HepG2 (cell line): Measurements from ENCODE around the gene PRKCG. TPM values are rescaled to one million over a fixed set of nuclear protein-coding genes. Genes with fewer than 3 reads are reported as not detected.

Experiments
- ATAC-seq: fragments of 200-7000 bp; cut with Tn5 transposase; 3 replicates; pipeline ENCODE4 v1.9.1; 2020; ENCODE audit warnings: mild to moderate bottlenecking, moderate library complexity
- BruUV-seq: library from RNA; stranded (reverse); fragments of 400-500 nt; replicated peaks from 2 replicates; lab custom pipeline; 2021; lab: Mats Ljungman, UMichigan
- CTCF ChIA-PET: fragments of 300-600 bp; formaldehyde crosslinking; extraction: SDS; loops from one replicate; lab custom pipeline; 2021; ENCODE audit warnings: low total read pairs, inconsistent platforms, low intra/inter-chr PET ratio; lab: Yijun Ruan, JAX
- POLR2A ChIA-PET: fragments of 350-600 bp; sonication (Branson Sonifier 250); formaldehyde crosslinking; loops from one replicate; lab custom pipeline; 2020; ENCODE audit warnings: antibody characterized with exemption, inconsistent platforms; lab: Yijun Ruan, JAX
- DNase-seq: peaks from one replicate; pipeline ENCODE4 v3.0.0-alpha.2; 2015; ENCODE audit warnings: low spot score
- FAIRE-seq: peaks from 3 replicates; lab custom pipeline; 2011; peaks lifted over from hg19 to GRCh38; lab: Jason Lieb, UNC
- H2AFZ ChIP-seq: one replicate; pipeline ENCODE4 v1.6.1; 2011; ENCODE audit warnings: low read length, inconsistent platforms
- H3K27ac ChIP-seq: fragments of 300-600 bp; 3 replicates; pipeline ENCODE4 v1.8.0; 2011; ENCODE audit warnings: mixed run types, mild to moderate bottlenecking, mixed read lengths, low read length, inconsistent platforms; ENCODE audit not compliant: insufficient read depth; ENCODE audit errors: extremely low read length
- H3K27me3 ChIP-seq, 2 experiments: fragments of 200-600 bp in 1 of 2; 2 replicates in 1 of 2; 3 replicates in 1 of 2; pipeline versions ENCODE4 v1.6.0 to v1.8.0; 2011; ENCODE audit warnings: low read length in 2 of 2, mild to moderate bottlenecking in 2 of 2, moderate library complexity in 2 of 2, inconsistent platforms in 1 of 2; ENCODE audit not compliant: insufficient read depth in 2 of 2, control insufficient read depth in 1 of 2
- H3K36me3 ChIP-seq, 2 experiments: fragments of 200-600 bp in 1 of 2; replicated peaks in 1 of 2; 2 replicates in 1 of 2; 3 replicates in 1 of 2; pipeline versions ENCODE4 v1.5.1 to v1.8.0; 2011; ENCODE audit warnings: low read length in 2 of 2, inconsistent platforms in 1 of 2; ENCODE audit not compliant: insufficient read depth in 2 of 2, control insufficient read depth in 1 of 2
- H3K4me1 ChIP-seq: 2 replicates; pipeline ENCODE4 v1.5.1; 2012; ENCODE audit warnings: low read length, inconsistent platforms; ENCODE audit not compliant: insufficient read depth
- H3K4me2 ChIP-seq: 2 replicates; pipeline ENCODE4 v1.6.0; 2011; ENCODE audit warnings: low read depth, low read length, inconsistent platforms
- H3K4me3 ChIP-seq, 3 experiments: fragments of 200-600 bp in 1 of 3; sonication (generic), shearing (Covaris generic) in 1 of 3; replicated peaks in 1 of 3; 2 replicates each; pipeline ENCODE4 v1.5.1; 2011 to 2016; ENCODE audit warnings: low read length in 3 of 3, inconsistent platforms in 2 of 3, low read depth in 2 of 3, mild to moderate bottlenecking in 2 of 3, control low read depth in 1 of 3, mixed read lengths in 1 of 3; ENCODE audit not compliant: insufficient read depth in 1 of 3
- H3K79me2 ChIP-seq: one replicate; pipeline ENCODE4 v1.6.1; 2011; ENCODE audit warnings: low read length, inconsistent platforms; ENCODE audit not compliant: insufficient read depth
- H3K9ac ChIP-seq: 2 replicates; pipeline ENCODE4 v1.6.0; 2011; ENCODE audit warnings: mild to moderate bottlenecking, low read depth, low read length, inconsistent platforms; ENCODE audit not compliant: insufficient read depth
- H3K9me3 ChIP-seq: 2 replicates; pipeline ENCODE4 v1.5.1; 2012; ENCODE audit warnings: mild to moderate bottlenecking, low read length
- H4K20me1 ChIP-seq: 2 replicates; pipeline ENCODE4 v1.6.0; 2011; ENCODE audit warnings: inconsistent platforms, mild to moderate bottlenecking, low read length, moderate library complexity; ENCODE audit not compliant: insufficient read depth
- GLI4 ChIP-seq: sonication (generic); formaldehyde crosslinking; IDR thresholded peaks from 2 replicates; pipeline ENCODE4 v1.5.1; 2020; ENCODE audit warnings: missing genetic modification reagents, mild to moderate bottlenecking, moderate library complexity, borderline replicate concordance
- IRX3 ChIP-seq: sonication (generic); formaldehyde crosslinking; IDR thresholded peaks from 2 replicates; pipeline ENCODE4 v1.8.1; 2023; ENCODE audit warnings: mild to moderate bottlenecking, low read depth, missing genetic modification reagents, borderline replicate concordance
- NFE2L1 ChIP-seq: sonication (generic); formaldehyde crosslinking; IDR thresholded peaks from 2 replicates; pipeline ENCODE4 v1.4.0; 2020; ENCODE audit warnings: missing genetic modification reagents, mild to moderate bottlenecking, borderline replicate concordance
- PPARG ChIP-seq: conservative IDR thresholded peaks from 2 replicates; pipeline ENCODE4 v1.6.1; 2016; ENCODE audit warnings: missing biosample characterization, missing genetic modification reagents
- SKI ChIP-seq: fragments of 450-650 bp; IDR thresholded peaks from one replicate; pipeline ENCODE4 v1.6.1; 2018; ENCODE audit warnings: mild to moderate bottlenecking; ENCODE audit not compliant: partially characterized antibody
- SUZ12 ChIP-seq: fragments of 150-350 bp; IDR thresholded peaks from 2 replicates; pipeline ENCODE4 v1.6.1; 2014; ENCODE audit warnings: low read depth, low read length
- XBP1 ChIP-seq: sonication (generic); formaldehyde crosslinking; IDR thresholded peaks from 2 replicates; pipeline ENCODE4 v1.5.0; 2020; ENCODE audit warnings: missing genetic modification reagents
- ZFY ChIP-seq: sonication (generic); formaldehyde crosslinking; IDR thresholded peaks from 2 replicates; pipeline ENCODE4 v1.4.0; 2020; ENCODE audit warnings: missing genetic modification reagents
- ZIK1 ChIP-seq: sonication (generic); formaldehyde crosslinking; IDR thresholded peaks from 2 replicates; pipeline ENCODE4 v1.5.0; 2020; ENCODE audit warnings: mild to moderate bottlenecking, low read depth, missing genetic modification reagents, borderline replicate concordance
- ZNF121 ChIP-seq: sonication (generic); formaldehyde crosslinking; IDR thresholded peaks from 2 replicates; pipeline ENCODE4 v1.5.0; 2020; ENCODE audit warnings: mild to moderate bottlenecking, missing genetic modification reagents
- ZNF143 ChIP-seq: sonication (generic); formaldehyde crosslinking; IDR thresholded peaks from 2 replicates; pipeline ENCODE4 v1.4.0; 2020; ENCODE audit warnings: missing genetic modification reagents
- ZNF205 ChIP-seq: IDR thresholded peaks from 2 replicates; pipeline ENCODE4 v1.6.1; 2018; ENCODE audit warnings: missing biosample characterization, missing genetic modification reagents
- ZNF329 ChIP-seq: sonication (generic); formaldehyde crosslinking; IDR thresholded peaks from 2 replicates; pipeline ENCODE4 v1.9.0; 2021; ENCODE audit warnings: low read depth, mild to moderate bottlenecking, missing genetic modification reagents
- ZNF451 ChIP-seq: sonication (generic); formaldehyde crosslinking; IDR thresholded peaks from 2 replicates; pipeline ENCODE4 v1.5.0; 2020; ENCODE audit warnings: mild to moderate bottlenecking, missing genetic modification reagents
- ZNF543 ChIP-seq: sonication (generic); formaldehyde crosslinking; IDR thresholded peaks from 2 replicates; pipeline ENCODE4 v1.4.0; 2020; ENCODE audit warnings: mild to moderate bottlenecking, missing genetic modification reagents
- ZNF552 ChIP-seq: sonication (generic); formaldehyde crosslinking; IDR thresholded peaks from 2 replicates; pipeline ENCODE4 v1.9.0; 2022; ENCODE audit warnings: missing genetic modification reagents, mild to moderate bottlenecking, borderline replicate concordance
- WGBS: methylation state at CpG from one replicate; pipeline ENCODE4 v1.1.6; 2017; ENCODE audit warnings: low lambda C conversion rate; 5-methylcytosine and 5-hydroxymethylcytosine counted together
- in situ Hi-C: cut with HindIII; loops from 2 replicates; pipeline ENCODE4 v1.10.0; 2017; ENCODE audit warnings: low pct_unique_long_range_greater_than_20kb; ENCODE audit not compliant: extremely low pct_ligation_motif_present
- intact Hi-C: fragments of 100-400 bp; cut with micrococcal nuclease; formaldehyde crosslinking; loops from one replicate; pipeline ENCODE4 v1.10.0; 2022; ENCODE audit not compliant: unreplicated experiment
- polyA plus RNA-seq, 8 experiments: library from polyadenylated mRNA; depleted of rRNA in 3 of 8; stranded (reverse) in 7 of 8; unstranded in 1 of 8; fragments of >200 nt; fragmentation: Illumina TruSeq in 4 of 8; extraction: Trizol in 4 of 8; gene quantifications; 2 replicates each; pipeline versions ENCODE4 v1.2.1 to v1.2.3, GENCODE V29; 2011 to 2016; ENCODE audit warnings: low read depth in 4 of 8, missing spikeins in 1 of 8, mixed read lengths in 1 of 8; ENCODE audit not compliant: insufficient read depth in 1 of 8
- total RNA-seq, 5 experiments: library from RNA; depleted of rRNA; stranded (reverse); fragments of >200 nt; fragmentation: Illumina TruSeq; extraction: Trizol; gene quantifications; 2 replicates each; pipeline ENCODE4 v1.2.3, GENCODE V29; 2016; ENCODE audit warnings: low read depth in 1 of 5
- TF ChIP-seq, protein P1 (sequence below): IDR thresholded peaks from 2 replicates; pipeline ENCODE4 v1.6.1; 2016
- TF ChIP-seq, protein P2 (sequence below): sonication (generic); formaldehyde crosslinking; IDR thresholded peaks from 2 replicates; pipeline ENCODE4 v1.4.0; 2020; ENCODE audit warnings: missing genetic modification reagents, mild to moderate bottlenecking, borderline replicate concordance
- TF ChIP-seq, protein P3 (sequence below): sonication (generic); formaldehyde crosslinking; IDR thresholded peaks from 2 replicates; pipeline ENCODE4 v1.8.0; 2022; ENCODE audit warnings: mild to moderate bottlenecking, missing genetic modification reagents, borderline replicate concordance

Gene PRKCG
- total and polyA plus RNA-seq, 2 of the 13 experiments (the other 11 are each of a cell fraction or from before 2014, with no cell fraction given), result 0.02 to 0.03 TPM

DNA sequence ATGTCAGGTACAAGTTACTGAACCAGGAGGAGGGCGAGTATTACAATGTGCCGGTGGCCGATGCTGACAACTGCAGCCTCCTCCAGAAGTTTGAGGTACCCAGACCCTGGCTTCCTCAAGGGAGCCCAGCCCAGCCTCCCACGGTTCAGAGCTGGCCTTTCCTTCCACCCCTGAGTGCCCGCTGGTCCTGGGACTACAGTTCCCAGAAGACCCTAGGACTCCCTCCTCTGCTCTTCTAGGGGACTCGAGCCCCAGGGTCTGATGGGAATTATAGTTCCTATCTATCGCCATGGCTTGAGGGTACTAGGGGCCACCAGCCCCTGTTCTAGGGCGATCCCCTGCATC, 11.0 kb downstream of the PRKCG start (continued):
- TF ChIP-seq, protein P1, sequence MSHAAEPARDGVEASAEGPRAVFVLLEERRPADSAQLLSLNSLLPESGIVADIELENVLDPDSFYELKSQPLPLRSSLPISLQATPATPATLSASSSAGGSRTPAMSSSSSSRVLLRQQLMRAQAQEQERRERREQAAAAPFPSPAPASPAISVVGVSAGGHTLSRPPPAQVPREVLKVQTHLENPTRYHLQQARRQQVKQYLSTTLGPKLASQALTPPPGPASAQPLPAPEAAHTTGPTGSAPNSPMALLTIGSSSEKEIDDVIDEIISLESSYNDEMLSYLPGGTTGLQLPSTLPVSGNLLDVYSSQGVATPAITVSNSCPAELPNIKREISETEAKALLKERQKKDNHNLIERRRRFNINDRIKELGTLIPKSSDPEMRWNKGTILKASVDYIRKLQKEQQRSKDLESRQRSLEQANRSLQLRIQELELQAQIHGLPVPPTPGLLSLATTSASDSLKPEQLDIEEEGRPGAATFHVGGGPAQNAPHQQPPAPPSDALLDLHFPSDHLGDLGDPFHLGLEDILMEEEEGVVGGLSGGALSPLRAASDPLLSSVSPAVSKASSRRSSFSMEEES (CRISPR knock-in tag), result no peak
- TF ChIP-seq NFE2L1 (CRISPR knock-in tag) (no peak), XBP1 (CRISPR knock-in tag) (no peak), PPARG (CRISPR knock-in tag) (no peak), GLI4 (CRISPR knock-in tag) (no peak), ZNF143 (CRISPR knock-in tag) (peak; percentile 90), ZIK1 (no peak), ZNF543 (CRISPR knock-in tag) (no peak), SUZ12 (peak; percentile 55), ZNF121 (CRISPR knock-in tag) (no peak), ZNF451 (CRISPR knock-in tag) (no peak), SKI (no peak)
- TF ChIP-seq, protein P2, sequence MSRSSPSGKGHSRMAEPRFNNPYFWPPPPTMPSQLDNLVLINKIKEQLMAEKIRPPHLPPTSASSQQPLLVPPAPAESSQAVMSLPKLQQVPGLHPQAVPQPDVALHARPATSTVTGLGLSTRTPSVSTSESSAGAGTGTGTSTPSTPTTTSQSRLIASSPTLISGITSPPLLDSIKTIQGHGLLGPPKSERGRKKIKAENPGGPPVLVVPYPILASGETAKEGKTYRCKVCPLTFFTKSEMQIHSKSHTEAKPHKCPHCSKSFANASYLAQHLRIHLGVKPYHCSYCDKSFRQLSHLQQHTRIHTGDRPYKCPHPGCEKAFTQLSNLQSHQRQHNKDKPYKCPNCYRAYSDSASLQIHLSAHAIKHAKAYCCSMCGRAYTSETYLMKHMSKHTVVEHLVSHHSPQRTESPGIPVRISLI (CRISPR knock-in tag), result no peak

DNA sequence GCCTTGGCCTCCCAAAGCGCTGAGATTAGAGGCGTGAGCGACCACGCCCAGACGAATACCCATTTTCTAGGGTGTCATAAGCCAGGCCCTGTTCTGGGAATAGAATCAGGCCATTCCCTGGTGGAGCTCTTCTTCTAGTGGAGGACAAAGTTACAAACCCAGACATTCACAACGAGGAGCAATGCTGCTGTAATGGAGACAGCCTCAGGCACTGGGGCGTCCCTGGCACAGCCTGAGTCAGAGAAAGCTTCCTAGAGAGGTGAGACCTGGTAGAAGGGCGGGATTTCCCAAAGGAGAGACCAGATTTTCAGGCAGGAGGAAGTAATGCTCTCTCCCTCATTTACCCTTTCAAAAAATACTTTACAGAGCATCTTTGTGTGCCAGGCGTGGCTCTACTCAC, 12.7 kb downstream of the PRKCG start:
- intact Hi-C loops, result no loop called here
- H3K79me2 ChIP-seq, result no peaks in the 10 kb centered on the region
- H3K27me3 ChIP-seq, result peaks cover 2 to 19% of the 10 kb centered on the region in 2 experiments; a peak in 3 of 5 replicates
- CTCF ChIA-PET, result no interaction called here
- no peak overlapping the region for H3K27ac ChIP-seq
- 37% methylated on average over 9 of the region's 9 CpGs for WGBS
- in situ Hi-C loops, result no loop called here
- H3K9ac ChIP-seq, result no peak overlapping the region
- FAIRE-seq, result no peak
- BruUV-seq, result no TSS peak
- DNase-seq, result no peak
- POLR2A ChIA-PET, result no interaction called here
- no peak overlapping the region for H2AFZ ChIP-seq
- H3K9me3 ChIP-seq, result no peaks in the 10 kb centered on the region
- no peaks in the 10 kb centered on the region for H4K20me1 ChIP-seq
- H3K36me3 ChIP-seq, result no peaks in the 10 kb centered on the region
- no peak for ATAC-seq
- no peak overlapping the region for H3K4me3 ChIP-seq
- no peak overlapping the region for H3K4me2 ChIP-seq
- H3K4me1 ChIP-seq, result no peaks in the 10 kb centered on the region
- TF ChIP-seq, protein P3, sequence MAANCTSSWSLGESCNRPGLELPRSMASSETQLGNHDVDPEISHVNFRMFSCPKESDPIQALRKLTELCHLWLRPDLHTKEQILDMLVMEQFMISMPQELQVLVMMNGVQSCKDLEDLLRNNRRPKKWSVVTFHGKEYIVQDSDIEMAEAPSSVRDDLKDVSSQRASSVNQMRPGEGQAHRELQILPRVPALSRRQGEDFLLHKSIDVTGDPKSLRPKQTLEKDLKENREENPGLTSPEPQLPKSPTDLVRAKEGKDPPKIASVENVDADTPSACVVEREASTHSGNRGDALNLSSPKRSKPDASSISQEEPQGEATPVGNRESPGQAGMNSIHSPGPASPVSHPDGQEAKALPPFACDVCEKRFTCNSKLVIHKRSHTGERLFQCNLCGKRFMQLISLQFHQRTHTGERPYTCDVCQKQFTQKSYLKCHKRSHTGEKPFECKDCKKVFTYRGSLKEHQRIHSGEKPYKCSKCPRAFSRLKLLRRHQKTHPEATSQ, result no peak
- TF ChIP-seq ZNF205 (CRISPR knock-in tag) (no peak), ZNF329 (no peak), ZFY (CRISPR knock-in tag) (no peak), ZNF552 (CRISPR knock-in tag) (no peak), IRX3 (CRISPR knock-in tag) (no peak)
